ENCODE data around the gene TEX52. TPM values are rescaled to one million over a fixed set of nuclear protein-coding genes. Genes with fewer than 3 reads are reported as not detected.

TEX52 gene
- total RNA-seq, 1 donor from 2014 or later = not detected

DNA sequence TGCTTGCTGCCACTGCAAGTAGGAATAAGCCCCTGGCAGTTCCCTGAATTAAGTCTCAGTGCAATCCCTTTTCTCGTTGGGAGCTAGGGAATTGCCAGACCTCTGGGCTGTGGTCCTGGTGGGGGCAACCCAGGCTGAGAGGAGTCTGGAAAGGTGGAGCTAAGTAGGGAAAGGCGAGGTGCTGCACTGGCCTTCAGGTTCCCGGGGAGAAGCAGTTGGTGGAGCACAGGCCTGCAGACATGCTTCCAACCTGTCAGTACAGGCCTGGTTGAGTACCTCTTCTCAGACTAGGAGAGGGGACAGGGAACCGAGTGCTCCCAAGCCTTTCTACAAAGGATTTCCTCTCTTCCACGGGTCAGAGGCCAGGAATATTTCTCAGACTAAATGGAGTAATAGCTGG, 23.5 kb downstream of the TEX52 start:
- H3K4me3 ChIP-seq (ENCODE audit: low read depth, low read length) = no peak overlapping the region
- FAIRE-seq (no peak), DNase-seq (ENCODE audit: low read depth) (peak; percentile 60)
- H3K27me3 ChIP-seq (ENCODE audit: control insufficient read depth, insufficient read depth, low read length) = peaks cover 1% of the 10 kb centered on the region
- TF ChIP-seq, protein P1, sequence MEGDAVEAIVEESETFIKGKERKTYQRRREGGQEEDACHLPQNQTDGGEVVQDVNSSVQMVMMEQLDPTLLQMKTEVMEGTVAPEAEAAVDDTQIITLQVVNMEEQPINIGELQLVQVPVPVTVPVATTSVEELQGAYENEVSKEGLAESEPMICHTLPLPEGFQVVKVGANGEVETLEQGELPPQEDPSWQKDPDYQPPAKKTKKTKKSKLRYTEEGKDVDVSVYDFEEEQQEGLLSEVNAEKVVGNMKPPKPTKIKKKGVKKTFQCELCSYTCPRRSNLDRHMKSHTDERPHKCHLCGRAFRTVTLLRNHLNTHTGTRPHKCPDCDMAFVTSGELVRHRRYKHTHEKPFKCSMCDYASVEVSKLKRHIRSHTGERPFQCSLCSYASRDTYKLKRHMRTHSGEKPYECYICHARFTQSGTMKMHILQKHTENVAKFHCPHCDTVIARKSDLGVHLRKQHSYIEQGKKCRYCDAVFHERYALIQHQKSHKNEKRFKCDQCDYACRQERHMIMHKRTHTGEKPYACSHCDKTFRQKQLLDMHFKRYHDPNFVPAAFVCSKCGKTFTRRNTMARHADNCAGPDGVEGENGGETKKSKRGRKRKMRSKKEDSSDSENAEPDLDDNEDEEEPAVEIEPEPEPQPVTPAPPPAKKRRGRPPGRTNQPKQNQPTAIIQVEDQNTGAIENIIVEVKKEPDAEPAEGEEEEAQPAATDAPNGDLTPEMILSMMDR (IDR thresholded peaks at IDR 0.05; ENCODE audit: insufficient read depth, low read length, severe bottlenecking) = no peak
- H3K36me3 ChIP-seq (ENCODE audit: control insufficient read depth, insufficient read depth, low read length) = peaks cover 2% of the 10 kb centered on the region

DNA sequence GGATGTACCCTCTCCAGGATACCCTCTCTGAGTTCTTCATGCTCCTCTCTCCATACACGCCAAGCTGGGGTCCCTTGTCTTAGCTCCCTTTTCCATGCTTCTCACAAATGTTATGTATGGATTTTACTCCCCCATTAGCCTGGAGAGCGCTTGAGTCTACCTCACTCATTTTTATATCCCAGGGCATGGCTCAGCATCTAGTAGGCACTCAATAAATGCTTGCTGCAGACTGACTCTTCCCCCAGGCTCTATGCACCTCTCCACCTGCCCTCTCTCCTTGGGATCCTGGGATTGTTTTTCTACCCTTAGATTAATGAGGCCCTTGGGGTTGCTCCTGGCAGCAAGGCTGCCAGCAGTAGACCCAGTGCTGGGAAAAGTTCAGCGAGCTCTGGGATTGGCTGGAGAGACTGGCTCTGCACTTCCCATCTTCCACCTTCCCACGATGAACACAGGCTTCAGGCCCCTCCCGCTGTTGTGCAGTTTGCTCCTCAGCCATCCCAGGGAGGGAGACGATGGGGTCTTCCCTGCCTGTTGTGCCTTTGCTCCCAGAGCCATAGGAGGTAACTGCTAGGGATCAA, 24.2 kb downstream of the TEX52 start:
- peaks cover 3% of the 10 kb centered on the region for H3K36me3 ChIP-seq (ENCODE audit: control insufficient read depth, insufficient read depth, low read length)
- peaks cover 1% of the 10 kb centered on the region for H3K27me3 ChIP-seq (ENCODE audit: control insufficient read depth, insufficient read depth, low read length)
- FAIRE-seq (no peak), DNase-seq (ENCODE audit: low read depth) (no peak)
- TF ChIP-seq, protein P1 (IDR thresholded peaks at IDR 0.05; ENCODE audit: insufficient read depth, low read length, severe bottlenecking) = no peak
- no peak overlapping the region for H3K4me3 ChIP-seq (ENCODE audit: low read depth, low read length)

DNA sequence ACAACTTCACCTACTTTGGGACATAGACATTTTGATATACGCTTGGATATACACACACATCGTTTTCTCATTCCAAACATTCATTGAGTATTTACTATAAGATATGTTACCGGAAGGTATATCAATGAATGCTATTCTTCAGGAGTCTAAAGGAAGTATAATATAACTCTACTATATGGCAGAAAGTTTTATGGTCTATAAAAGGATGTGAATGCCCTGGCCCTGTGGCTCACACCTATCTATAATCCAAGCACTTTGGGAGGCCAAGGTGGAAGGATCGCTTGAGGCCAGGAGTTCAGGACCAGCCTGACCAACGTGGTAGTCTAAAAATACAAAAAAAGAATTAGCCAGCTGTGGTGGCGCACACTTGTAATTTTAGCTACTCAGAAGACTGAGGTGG, 27.6 kb downstream of the TEX52 start:
- DNase-seq (ENCODE audit: low read depth) = no peak
- Histone ChIP-seq H3K36me3 (ENCODE audit: control insufficient read depth, insufficient read depth, low read length) (peaks cover 16% of the 10 kb centered on the region), H3K4me3 (ENCODE audit: low read depth, low read length) (no peak overlapping the region), H3K27me3 (ENCODE audit: control insufficient read depth, insufficient read depth, low read length) (no peaks in the 10 kb centered on the region)
- TF ChIP-seq, protein P1 (IDR thresholded peaks at IDR 0.05; ENCODE audit: insufficient read depth, low read length, severe bottlenecking) = no peak
- FAIRE-seq = no peak

DNA sequence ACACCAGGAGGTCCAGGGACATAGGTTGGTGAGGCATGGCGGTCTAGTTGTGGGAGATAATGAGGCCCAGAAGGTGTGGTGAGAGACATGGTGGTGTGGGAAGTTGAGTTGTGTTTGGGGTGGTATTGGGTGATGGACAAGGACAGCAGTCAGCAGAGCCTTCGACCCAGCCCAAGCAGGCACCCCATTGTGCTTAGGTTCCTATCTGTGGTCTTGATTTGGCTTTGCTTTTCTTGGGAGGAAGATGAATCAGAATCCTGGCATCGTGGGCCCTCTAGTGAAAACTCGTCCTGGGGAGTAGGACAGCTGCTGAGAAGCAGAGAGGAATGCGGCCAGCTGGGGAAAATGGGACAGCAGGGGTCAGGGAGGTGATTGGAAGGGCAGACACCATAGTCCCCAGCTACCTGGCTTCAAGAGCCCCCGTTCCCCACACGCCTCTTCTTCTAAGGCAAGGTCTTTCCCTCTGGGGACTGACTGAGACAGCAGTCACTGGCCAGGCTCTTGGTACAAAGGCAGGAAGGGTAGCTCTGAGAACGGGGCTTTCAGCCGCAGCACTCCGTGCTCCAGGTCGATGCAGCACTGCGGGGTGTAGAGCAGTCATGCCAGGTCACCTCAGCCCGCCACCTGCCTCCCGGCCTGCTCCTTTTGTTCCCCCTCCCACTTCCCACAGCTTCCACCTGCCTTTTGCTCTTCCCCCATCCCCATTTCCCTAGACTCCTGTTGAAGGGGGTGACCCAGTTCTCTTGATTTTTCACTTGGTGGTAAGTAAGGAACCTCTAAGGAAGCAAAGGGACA, 29.9 kb downstream of the TEX52 start:
- no peaks in the 10 kb centered on the region for H3K27me3 ChIP-seq (ENCODE audit: control insufficient read depth, insufficient read depth, low read length)
- no peak for DNase-seq (ENCODE audit: low read depth)
- peaks cover 26% of the 10 kb centered on the region for H3K36me3 ChIP-seq (ENCODE audit: control insufficient read depth, insufficient read depth, low read length)
- H3K4me3 ChIP-seq (ENCODE audit: low read depth, low read length) = no peak overlapping the region
- TF ChIP-seq, protein P1 (IDR thresholded peaks at IDR 0.05; ENCODE audit: insufficient read depth, low read length, severe bottlenecking) = no peak
- FAIRE-seq = no peak

DNA sequence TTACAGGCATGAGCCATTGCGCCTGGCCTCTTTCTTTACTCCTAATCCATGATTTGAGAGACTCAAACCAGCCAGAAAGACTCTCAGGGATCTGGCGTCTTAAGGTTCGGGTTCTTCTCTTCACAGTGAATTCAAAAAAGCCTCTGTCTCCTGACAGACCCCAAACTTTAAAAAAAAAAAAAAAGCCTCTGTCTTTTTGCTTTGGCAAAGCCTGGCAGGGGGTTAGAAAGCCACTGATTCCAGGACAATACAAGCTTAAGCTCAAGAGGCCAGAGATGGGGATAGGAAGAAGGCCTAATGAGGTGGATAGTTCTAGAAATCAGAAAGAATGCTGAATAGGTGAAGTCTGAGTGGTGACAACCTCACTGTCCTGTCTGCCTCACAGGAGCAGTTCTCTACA, 30.8 kb downstream of the TEX52 start:
- peaks cover 29% of the 10 kb centered on the region for H3K36me3 ChIP-seq (ENCODE audit: control insufficient read depth, insufficient read depth, low read length)
- no peaks in the 10 kb centered on the region for H3K27me3 ChIP-seq (ENCODE audit: control insufficient read depth, insufficient read depth, low read length)
- no peak overlapping the region for H3K4me3 ChIP-seq (ENCODE audit: low read depth, low read length)
- TF ChIP-seq, protein P1 (IDR thresholded peaks at IDR 0.05; ENCODE audit: insufficient read depth, low read length, severe bottlenecking) = no peak
- FAIRE-seq = no peak
- DNase-seq (ENCODE audit: low read depth) = no peak

Measured in bronchial epithelial cell (primary cell).